ENCODE results near the gene STXBP6. TPM values are rescaled to one million over a fixed set of nuclear protein-coding genes. Genes with fewer than 3 reads are reported as not detected.
"Not testable (repeated sequence)": the region's sequence is repeated elsewhere in the genome, so short reads cannot be mapped to it uniquely, and the experiment has no call there.

Gene STXBP6
- total RNA-seq, 4 donors from 2014 or later: 10.7 to 62.8 (median 55.9) TPM

DNA sequence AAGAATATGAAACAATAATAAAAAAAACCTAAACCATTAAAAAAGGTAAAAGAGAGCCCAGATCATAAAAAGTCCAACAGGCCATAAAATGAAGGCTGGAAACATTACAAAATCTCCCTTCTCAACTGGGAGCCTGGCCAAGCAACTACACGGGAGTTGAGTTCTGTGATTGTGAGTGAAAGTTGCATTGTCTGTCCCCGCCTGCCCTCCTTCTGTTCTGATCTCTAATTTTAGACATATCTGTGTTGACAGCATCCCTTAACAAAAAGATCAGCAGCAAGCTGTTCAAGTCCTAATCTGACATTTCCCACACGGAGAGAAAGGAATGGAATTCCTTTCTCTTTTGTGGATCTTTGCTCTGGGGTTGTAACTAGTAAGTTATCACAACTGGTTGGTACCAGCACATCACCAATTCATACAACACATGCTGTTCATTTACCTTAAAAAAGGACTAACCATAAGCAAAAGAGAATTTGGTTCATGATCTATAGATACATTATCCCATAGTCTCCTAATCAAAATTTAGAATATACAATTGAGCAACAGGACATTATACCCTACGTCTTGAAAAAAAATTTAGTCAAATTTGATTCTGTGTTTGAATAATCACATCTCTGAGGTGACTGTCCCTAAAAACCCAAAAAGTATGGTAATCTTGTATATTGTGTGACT is 210.9 kb downstream of the STXBP6 start:
- Histone ChIP-seq H3K9me3 (no peaks in the 10 kb centered on the region), H3K36me3 (no peaks in the 10 kb centered on the region), H3K27me3 (no peaks in the 10 kb centered on the region), H3K4me1 (peaks cover 0 to 21% (median 0%) of the 10 kb centered on the region in 4 donors), H3K4me3 (no peak overlapping the region), H3K27ac (peak overlapping the region in 2 of 4 donors; percentile 8 to 67)
- DNase-seq: no peak
- TF ChIP-seq POLR2A (IDR thresholded peaks at IDR 0.05): no peak
- TF ChIP-seq, protein P1, sequence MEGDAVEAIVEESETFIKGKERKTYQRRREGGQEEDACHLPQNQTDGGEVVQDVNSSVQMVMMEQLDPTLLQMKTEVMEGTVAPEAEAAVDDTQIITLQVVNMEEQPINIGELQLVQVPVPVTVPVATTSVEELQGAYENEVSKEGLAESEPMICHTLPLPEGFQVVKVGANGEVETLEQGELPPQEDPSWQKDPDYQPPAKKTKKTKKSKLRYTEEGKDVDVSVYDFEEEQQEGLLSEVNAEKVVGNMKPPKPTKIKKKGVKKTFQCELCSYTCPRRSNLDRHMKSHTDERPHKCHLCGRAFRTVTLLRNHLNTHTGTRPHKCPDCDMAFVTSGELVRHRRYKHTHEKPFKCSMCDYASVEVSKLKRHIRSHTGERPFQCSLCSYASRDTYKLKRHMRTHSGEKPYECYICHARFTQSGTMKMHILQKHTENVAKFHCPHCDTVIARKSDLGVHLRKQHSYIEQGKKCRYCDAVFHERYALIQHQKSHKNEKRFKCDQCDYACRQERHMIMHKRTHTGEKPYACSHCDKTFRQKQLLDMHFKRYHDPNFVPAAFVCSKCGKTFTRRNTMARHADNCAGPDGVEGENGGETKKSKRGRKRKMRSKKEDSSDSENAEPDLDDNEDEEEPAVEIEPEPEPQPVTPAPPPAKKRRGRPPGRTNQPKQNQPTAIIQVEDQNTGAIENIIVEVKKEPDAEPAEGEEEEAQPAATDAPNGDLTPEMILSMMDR (IDR thresholded peaks at IDR 0.05): no peak

DNA sequence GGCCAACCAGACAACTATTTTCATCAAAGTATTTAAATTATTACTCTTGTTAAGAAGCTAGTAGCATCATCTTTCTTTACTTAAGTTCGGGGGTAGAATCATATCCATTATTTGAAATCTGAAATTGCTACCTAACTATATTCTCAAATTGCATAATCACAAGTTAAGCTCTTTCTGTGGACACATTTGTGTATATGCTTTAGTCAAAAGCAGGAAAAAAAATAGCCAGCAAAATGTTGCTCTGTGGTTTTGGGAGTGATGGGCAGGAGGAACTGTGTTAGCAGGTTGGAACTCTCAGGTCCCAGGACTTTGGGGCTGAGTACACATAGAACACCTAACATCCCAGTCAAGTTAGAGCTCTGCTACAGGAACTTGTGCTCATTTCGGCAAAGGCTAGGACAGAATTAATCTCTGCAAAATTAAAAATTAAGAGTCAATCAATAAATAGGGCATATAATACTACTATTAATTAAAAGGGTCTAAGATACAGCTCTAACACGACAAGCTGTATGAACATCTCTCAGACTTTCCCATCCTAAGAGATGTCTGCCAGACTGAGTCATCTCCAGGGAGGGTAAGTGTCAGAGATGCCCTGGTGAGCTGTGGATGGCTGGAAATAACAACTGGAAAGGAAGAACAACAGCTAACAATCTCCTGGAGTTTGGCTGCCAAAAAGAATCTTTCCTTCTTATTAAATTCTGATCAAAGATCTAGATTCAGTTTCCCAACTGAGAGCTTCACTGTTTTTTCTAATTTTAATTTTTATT is 212.5 kb downstream of the STXBP6 start:
- no peak for TF ChIP-seq POLR2A (IDR thresholded peaks at IDR 0.05)
- TF ChIP-seq, protein P1 (IDR thresholded peaks at IDR 0.05): no peak
- Histone ChIP-seq H3K36me3 (no peaks in the 10 kb centered on the region), H3K4me3 (no peak overlapping the region), H3K9me3 (no peaks in the 10 kb centered on the region), H3K27ac (no peak overlapping the region), H3K27me3 (no peaks in the 10 kb centered on the region), H3K4me1 (peaks cover 0 to 15% (median 0%) of the 10 kb centered on the region in 4 donors)
- DNase-seq: no peak

DNA sequence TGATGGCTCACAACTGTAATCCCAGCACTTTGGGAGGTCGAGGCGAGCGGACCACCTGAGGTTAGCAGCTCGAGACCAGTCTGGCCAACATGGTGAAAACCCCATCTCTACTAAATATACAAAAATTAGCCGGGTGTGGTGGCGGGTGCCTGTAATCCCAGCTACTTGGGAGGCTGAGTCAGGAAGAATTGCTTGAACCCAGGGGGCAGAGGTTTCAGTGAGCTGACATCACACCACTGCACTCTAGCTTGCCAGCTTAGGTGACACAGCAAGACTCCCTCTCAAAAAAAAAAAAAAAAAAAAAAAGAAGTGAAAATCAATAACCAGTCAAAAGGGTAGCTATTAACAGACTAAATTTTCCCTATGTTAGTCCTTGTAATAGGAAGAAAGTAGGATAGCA is 213.6 kb downstream of the STXBP6 start:
- not testable (repeated sequence) for DNase-seq, H3K27me3 ChIP-seq, H3K4me3 ChIP-seq, H3K36me3 ChIP-seq, H3K9me3 ChIP-seq, H3K27ac ChIP-seq
- H3K4me1 ChIP-seq: peaks cover 0 to 15% (median 0%) of the 10 kb centered on the region in 4 donors

DNA sequence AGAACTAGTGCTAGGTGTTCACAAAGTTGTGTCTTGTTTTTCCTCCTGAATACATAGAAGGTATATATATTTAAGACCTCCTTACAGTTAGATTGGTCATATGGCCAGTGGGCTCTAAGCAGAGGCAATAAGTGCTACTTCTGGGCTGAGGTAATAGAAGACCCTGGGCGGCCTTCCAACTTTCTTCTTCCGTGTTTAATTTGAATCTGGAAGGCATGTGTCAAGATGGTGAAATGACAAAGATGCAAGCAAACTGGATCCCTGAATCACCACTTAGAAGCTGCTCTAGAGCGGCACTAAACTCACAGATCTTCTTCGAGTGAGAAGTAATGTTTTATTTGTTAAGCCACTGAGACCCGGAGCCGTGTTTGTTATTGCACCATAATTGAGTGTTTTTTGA is 215.0 kb downstream of the STXBP6 start:
- Histone ChIP-seq H3K27ac (no peak overlapping the region), H3K9me3 (no peaks in the 10 kb centered on the region), H3K4me3 (no peak overlapping the region), H3K36me3 (no peaks in the 10 kb centered on the region), H3K4me1 (peaks cover 0 to 10% (median 0%) of the 10 kb centered on the region in 4 donors), H3K27me3 (no peaks in the 10 kb centered on the region)
- DNase-seq: no peak
- TF ChIP-seq, protein P1 (IDR thresholded peaks at IDR 0.05): no peak
- TF ChIP-seq POLR2A (IDR thresholded peaks at IDR 0.05): no peak

DNA sequence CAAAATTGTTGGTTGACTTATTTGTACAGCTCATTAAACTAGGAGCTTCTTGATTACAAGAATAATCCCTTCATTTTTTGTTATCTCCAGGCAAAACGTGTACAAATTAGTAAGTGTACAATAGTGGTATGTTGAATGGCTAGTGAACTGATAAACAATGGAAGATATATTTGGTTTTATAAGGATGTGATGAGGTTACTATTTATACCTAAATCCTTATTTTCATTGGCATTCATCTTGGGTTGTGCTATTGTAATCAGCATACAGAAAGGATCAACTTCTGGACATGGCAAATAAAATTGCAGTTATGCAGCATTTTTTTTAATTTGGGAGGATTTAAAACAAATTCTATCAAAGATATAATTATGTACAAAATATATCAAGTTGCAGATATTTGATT is 216.6 kb downstream of the STXBP6 start:
- no peak for DNase-seq
- TF ChIP-seq, protein P1 (IDR thresholded peaks at IDR 0.05): no peak
- TF ChIP-seq POLR2A (IDR thresholded peaks at IDR 0.05): no peak

DNA sequence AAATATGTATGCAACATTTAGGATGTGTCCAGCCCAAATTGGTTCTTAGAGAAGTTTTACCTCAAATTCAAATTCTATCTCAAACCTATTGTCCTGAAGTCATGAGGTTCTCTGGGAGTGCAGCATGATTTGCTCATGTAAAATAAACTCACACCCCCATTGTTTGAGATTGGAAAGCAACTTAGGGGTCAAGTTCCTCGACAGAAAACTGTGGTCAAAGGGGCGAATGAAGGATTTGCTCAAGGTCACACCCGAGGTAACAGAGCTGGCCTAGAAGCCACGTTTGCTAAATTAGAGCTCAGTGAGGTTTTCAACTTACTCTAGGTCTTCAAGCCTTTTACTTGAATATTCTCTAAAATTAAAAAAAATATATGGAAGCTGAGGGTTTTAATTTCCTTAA is 218.3 kb downstream of the STXBP6 start:
- Histone ChIP-seq H3K9me3 (no peaks in the 10 kb centered on the region), H3K27me3 (no peaks in the 10 kb centered on the region), H3K36me3 (no peaks in the 10 kb centered on the region), H3K27ac (no peak overlapping the region), H3K4me1 (no peaks in the 10 kb centered on the region), H3K4me3 (no peak overlapping the region)
- DNase-seq: no peak
- TF ChIP-seq, protein P1 (IDR thresholded peaks at IDR 0.05): no peak
- TF ChIP-seq POLR2A (IDR thresholded peaks at IDR 0.05): no peak

More for the DNA sequence above, 216.6 kb downstream of the STXBP6 start:
- Histone ChIP-seq H3K4me3 (no peak overlapping the region), H3K4me1 (peaks cover 0 to 4% (median 0%) of the 10 kb centered on the region in 4 donors), H3K27ac (no peak overlapping the region), H3K9me3 (no peaks in the 10 kb centered on the region), H3K36me3 (no peaks in the 10 kb centered on the region), H3K27me3 (no peaks in the 10 kb centered on the region)
